ENCODE data around the gene KRTAP10-12.

DNA sequence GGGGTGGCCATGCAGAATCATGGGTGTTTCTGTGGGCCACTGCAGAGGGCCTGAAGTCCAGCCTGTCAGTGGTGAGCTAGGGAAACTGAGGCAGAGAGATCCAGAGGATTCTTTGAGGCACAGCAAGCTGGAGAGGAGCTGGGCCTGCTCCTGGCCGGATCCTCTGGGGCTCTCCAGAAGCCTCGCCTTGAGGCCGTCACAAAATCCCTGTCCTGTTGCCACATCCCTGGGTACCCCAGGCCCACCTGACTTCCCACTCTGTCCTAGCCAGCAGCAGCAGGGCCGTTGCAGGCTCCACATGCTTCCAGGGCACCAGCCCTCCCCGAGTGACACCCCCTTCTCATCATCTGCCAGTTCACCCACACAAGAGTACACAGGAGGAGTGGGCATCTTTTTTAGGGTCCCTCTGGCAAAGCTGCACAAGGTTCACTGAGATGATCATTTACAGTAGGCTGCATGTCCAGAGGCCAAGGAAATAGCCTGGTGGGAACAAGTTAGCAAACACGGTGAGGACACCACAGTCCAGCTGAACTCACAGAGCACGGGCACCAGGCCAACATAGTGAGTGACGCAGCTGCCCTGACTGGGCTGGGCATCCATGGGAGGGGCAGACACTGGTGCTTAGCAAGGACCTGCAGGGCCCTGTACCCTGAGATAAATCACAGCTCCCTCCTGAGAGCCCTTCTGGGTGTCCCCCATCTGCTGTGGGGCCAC is 39.5 kb downstream of the KRTAP10-12 start:
- no peak for TF ChIP-seq MXI1 (IDR thresholded peaks at IDR 0.05; ENCODE audit: low read depth, low read length)
- TF ChIP-seq, protein P1, sequence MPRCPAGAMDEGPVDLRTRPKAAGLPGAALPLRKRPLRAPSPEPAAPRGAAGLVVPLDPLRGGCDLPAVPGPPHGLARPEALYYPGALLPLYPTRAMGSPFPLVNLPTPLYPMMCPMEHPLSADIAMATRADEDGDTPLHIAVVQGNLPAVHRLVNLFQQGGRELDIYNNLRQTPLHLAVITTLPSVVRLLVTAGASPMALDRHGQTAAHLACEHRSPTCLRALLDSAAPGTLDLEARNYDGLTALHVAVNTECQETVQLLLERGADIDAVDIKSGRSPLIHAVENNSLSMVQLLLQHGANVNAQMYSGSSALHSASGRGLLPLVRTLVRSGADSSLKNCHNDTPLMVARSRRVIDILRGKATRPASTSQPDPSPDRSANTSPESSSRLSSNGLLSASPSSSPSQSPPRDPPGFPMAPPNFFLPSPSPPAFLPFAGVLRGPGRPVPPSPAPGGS (IDR thresholded peaks at IDR 0.05; ENCODE audit: borderline replicate concordance, insufficient read depth, low read depth, low read length, poor library complexity, severe bottlenecking): no peak
